ENCODE data around the gene CDK6. TPM values are rescaled to one million over a fixed set of nuclear protein-coding genes. Genes with fewer than 3 reads are reported as not detected.

Gene CDK6
- total RNA-seq, 1 donor from 2014 or later = 254 TPM

DNA sequence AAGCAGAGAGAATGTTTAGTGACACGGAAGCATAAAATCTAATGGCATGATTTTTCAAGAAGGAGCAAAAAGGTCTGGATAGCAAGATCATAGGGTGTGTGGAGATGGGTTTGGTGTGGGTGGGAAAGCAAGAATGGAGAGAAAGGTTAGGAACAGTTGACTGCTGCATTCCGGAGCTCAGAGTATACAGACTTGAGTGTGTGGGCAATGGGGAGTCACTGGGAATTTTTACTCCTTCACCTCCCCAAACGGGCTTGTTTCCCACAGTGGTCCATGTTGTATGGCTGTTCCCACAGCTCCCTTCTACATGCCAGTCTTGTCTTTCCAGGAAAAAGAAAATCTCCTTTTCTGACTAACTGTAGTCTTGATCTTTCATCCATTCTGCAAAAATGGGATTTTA, 122.1 kb downstream of the CDK6 start:
- peaks cover 51% of the 10 kb centered on the region for H3K4me1 Mint-ChIP-seq (ENCODE audit: low read depth)
- H3K27ac Mint-ChIP-seq = peak overlapping the region; percentile 13
- H3K4me3 Mint-ChIP-seq (ENCODE audit: low read depth) = no peak overlapping the region
- no peaks in the 10 kb centered on the region for H3K27me3 Mint-ChIP-seq (ENCODE audit: low read depth)
- intact Hi-C loops (cut with micrococcal nuclease) = no loop called here
- DNase-seq (ENCODE audit: low spot score) = no peak
- peaks cover 63% of the 10 kb centered on the region for H3K36me3 Mint-ChIP-seq (ENCODE audit: low read depth)
- H3K9me3 Mint-ChIP-seq = no peaks in the 10 kb centered on the region

- peaks cover 47% of the 10 kb centered on the region for H3K4me1 Mint-ChIP-seq (ENCODE audit: low read depth)
- no peaks in the 10 kb centered on the region for H3K27me3 Mint-ChIP-seq (ENCODE audit: low read depth)
- no peak for DNase-seq (ENCODE audit: low spot score)
- no peak overlapping the region for H3K4me3 Mint-ChIP-seq (ENCODE audit: low read depth)
- H3K27ac Mint-ChIP-seq = no peak overlapping the region
- intact Hi-C loops (cut with micrococcal nuclease) = loop anchor here (2.0 to 5.0 kb wide), 4 partner anchors 19 to 122 kb away; no protein-coding TSS in a partner anchor
- H3K9me3 Mint-ChIP-seq = peaks cover 5% of the 10 kb centered on the region
- H3K36me3 Mint-ChIP-seq (ENCODE audit: low read depth) = peaks cover 64% of the 10 kb centered on the region
These were observed 126.5 kb downstream of the CDK6 start for GRCh38 chr7:92709912-92710311.

- no peak for DNase-seq (ENCODE audit: low spot score)
- Mint-ChIP-seq H3K27me3 (ENCODE audit: low read depth) (no peaks in the 10 kb centered on the region), H3K9me3 (peaks cover 5% of the 10 kb centered on the region), H3K4me3 (ENCODE audit: low read depth) (no peak overlapping the region), H3K4me1 (ENCODE audit: low read depth) (peaks cover 45% of the 10 kb centered on the region), H3K27ac (peak overlapping the region; percentile 16), H3K36me3 (ENCODE audit: low read depth) (peaks cover 66% of the 10 kb centered on the region)
- intact Hi-C loops (cut with micrococcal nuclease) = loop anchor here (2.0 to 5.0 kb wide), 4 partner anchors 18 to 123 kb away; no protein-coding TSS in a partner anchor
These were observed 127.2 kb downstream of the CDK6 start for GRCh38 chr7:92709150-92709549.

GRCh38 chr7:92708111-92709042, 128.0 kb downstream of the CDK6 start:
- Mint-ChIP-seq H3K36me3 (ENCODE audit: low read depth) (peaks cover 65% of the 10 kb centered on the region), H3K4me3 (ENCODE audit: low read depth) (no peak overlapping the region), H3K9me3 (peaks cover 5% of the 10 kb centered on the region), H3K27ac (peak overlapping the region; percentile 64), H3K4me1 (ENCODE audit: low read depth) (peaks cover 43% of the 10 kb centered on the region), H3K27me3 (ENCODE audit: low read depth) (no peaks in the 10 kb centered on the region)
- no peak for DNase-seq (ENCODE audit: low spot score)
- intact Hi-C loops (cut with micrococcal nuclease) = loop anchor here (1.0 to 5.0 kb wide), 10 partner anchors 10 to 196 kb away; no protein-coding TSS in a partner anchor

DNA sequence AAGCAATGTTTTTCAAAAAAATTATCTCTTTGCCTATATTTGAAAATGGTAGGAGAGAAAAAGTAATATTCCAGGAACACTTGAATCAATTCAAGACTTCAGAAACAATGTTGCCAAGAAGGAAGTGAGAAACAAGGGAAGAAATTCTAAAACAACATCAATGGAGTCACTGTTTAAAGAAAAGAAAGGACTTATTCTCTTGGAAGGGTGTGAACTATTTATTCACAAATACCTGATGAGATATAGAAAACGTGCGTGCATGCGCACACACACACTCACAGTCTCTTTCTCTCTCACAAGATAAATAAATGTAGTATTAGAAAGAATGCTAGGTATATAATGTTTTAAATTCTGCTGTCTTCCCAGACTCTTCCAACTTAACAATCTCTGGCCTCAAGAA, 128.9 kb downstream of the CDK6 start:
- peaks cover 43% of the 10 kb centered on the region for H3K4me1 Mint-ChIP-seq (ENCODE audit: low read depth)
- intact Hi-C loops (cut with micrococcal nuclease) = loop anchor here (2.0 to 5.0 kb wide), 2 partner anchors 23 to 125 kb away; no protein-coding TSS in a partner anchor
- no peaks in the 10 kb centered on the region for H3K27me3 Mint-ChIP-seq (ENCODE audit: low read depth)
- H3K4me3 Mint-ChIP-seq (ENCODE audit: low read depth) = no peak overlapping the region
- H3K9me3 Mint-ChIP-seq = peaks cover 5% of the 10 kb centered on the region
- H3K27ac Mint-ChIP-seq = peak overlapping the region; percentile 62
- H3K36me3 Mint-ChIP-seq (ENCODE audit: low read depth) = peaks cover 73% of the 10 kb centered on the region
- no peak for DNase-seq (ENCODE audit: low spot score)

DNA sequence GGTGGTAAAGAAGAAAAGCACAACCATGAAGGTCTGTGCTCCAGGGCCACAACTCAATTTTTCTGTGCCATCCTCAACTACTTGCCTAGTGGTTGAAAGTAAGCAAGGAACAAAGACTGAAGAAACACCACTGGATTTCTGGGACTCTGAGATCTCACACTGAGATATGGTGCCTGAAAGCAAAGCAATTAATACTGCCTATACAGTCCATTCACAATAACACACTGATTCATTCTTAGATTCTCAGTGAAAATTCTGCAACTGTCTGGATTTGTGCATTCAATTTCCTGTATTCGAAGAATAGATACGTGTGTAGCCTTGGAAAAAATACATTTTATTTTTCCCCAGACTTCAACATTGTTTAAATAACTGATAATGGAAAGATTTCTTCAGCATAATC, 129.8 kb downstream of the CDK6 start:
- Mint-ChIP-seq H3K36me3 (ENCODE audit: low read depth) (peaks cover 73% of the 10 kb centered on the region), H3K27ac (peak overlapping the region; percentile 73), H3K4me3 (ENCODE audit: low read depth) (no peak overlapping the region), H3K9me3 (peaks cover 5% of the 10 kb centered on the region), H3K27me3 (ENCODE audit: low read depth) (no peaks in the 10 kb centered on the region), H3K4me1 (ENCODE audit: low read depth) (peaks cover 43% of the 10 kb centered on the region)
- DNase-seq (ENCODE audit: low spot score) = no peak
- intact Hi-C loops (cut with micrococcal nuclease) = loop anchor here (2.0 to 5.0 kb wide), 2 partner anchors 22 to 126 kb away; no protein-coding TSS in a partner anchor

DNA sequence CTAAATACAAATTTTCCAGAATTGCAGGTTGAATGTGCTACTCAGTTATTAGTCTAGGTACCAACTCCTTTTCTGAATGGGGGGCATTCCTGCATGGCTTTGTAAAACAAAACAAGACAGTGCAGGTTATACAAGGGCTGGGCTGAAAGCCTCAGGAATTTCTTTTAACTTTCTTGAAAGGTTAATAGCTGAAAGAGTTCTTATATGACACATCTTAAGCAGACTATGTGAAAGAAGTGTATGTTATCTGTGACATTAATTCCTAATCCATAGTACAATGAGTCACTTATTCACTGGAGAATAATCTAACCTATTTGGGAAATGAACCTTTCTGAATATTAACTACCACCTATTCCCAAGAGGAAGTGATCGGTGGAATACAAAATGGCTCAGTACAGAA, 130.5 kb downstream of the CDK6 start:
- H3K36me3 Mint-ChIP-seq (ENCODE audit: low read depth) = peaks cover 77% of the 10 kb centered on the region
- no peak overlapping the region for H3K27ac Mint-ChIP-seq

GRCh38 chr7:92704858-92705257, 131.5 kb downstream of the CDK6 start:
- Mint-ChIP-seq H3K27ac (no peak overlapping the region), H3K27me3 (ENCODE audit: low read depth) (no peaks in the 10 kb centered on the region), H3K9me3 (peaks cover 5% of the 10 kb centered on the region), H3K36me3 (ENCODE audit: low read depth) (peaks cover 76% of the 10 kb centered on the region), H3K4me1 (ENCODE audit: low read depth) (peaks cover 45% of the 10 kb centered on the region), H3K4me3 (ENCODE audit: low read depth) (no peak overlapping the region)
- no peak for DNase-seq (ENCODE audit: low spot score)
- intact Hi-C loops (cut with micrococcal nuclease) = loop anchor here (5.0 kb wide), 1 partner anchor 127 kb away; no protein-coding TSS in a partner anchor

More for the DNA sequence above, 130.5 kb downstream of the CDK6 start:
- H3K27me3 Mint-ChIP-seq (ENCODE audit: low read depth) = no peaks in the 10 kb centered on the region
- intact Hi-C loops (cut with micrococcal nuclease) = loop anchor here (2.0 to 5.0 kb wide), 2 partner anchors 21 to 126 kb away; no protein-coding TSS in a partner anchor
- no peak overlapping the region for H3K4me3 Mint-ChIP-seq (ENCODE audit: low read depth)
- peaks cover 5% of the 10 kb centered on the region for H3K9me3 Mint-ChIP-seq
- no peak for DNase-seq (ENCODE audit: low spot score)
- H3K4me1 Mint-ChIP-seq (ENCODE audit: low read depth) = peaks cover 45% of the 10 kb centered on the region

GRCh38 chr7:92702535-92702934, 133.8 kb downstream of the CDK6 start:
- DNase-seq (ENCODE audit: low spot score) = no peak
- intact Hi-C loops (cut with micrococcal nuclease) = no loop called here
- H3K27ac Mint-ChIP-seq = no peak overlapping the region

GRCh38 chr7:92699966-92700514, 136.3 kb downstream of the CDK6 start:
- Mint-ChIP-seq H3K4me1 (ENCODE audit: low read depth) (peaks cover 27% of the 10 kb centered on the region), H3K9me3 (no peaks in the 10 kb centered on the region), H3K36me3 (ENCODE audit: low read depth) (peaks cover 63% of the 10 kb centered on the region), H3K27ac (peak overlapping the region; percentile 40), H3K27me3 (ENCODE audit: low read depth) (no peaks in the 10 kb centered on the region), H3K4me3 (ENCODE audit: low read depth) (no peak overlapping the region)
- DNase-seq (ENCODE audit: low spot score) = no peak
- intact Hi-C loops (cut with micrococcal nuclease) = no loop called here

More at GRCh38 chr7:92702535-92702934, 133.8 kb downstream of the CDK6 start:
- no peak overlapping the region for H3K4me3 Mint-ChIP-seq (ENCODE audit: low read depth)
- no peaks in the 10 kb centered on the region for H3K27me3 Mint-ChIP-seq (ENCODE audit: low read depth)
- H3K36me3 Mint-ChIP-seq (ENCODE audit: low read depth) = peaks cover 69% of the 10 kb centered on the region
- H3K4me1 Mint-ChIP-seq (ENCODE audit: low read depth) = peaks cover 26% of the 10 kb centered on the region
- H3K9me3 Mint-ChIP-seq = peaks cover 5% of the 10 kb centered on the region

GRCh38 chr7:92699560-92699959, 136.8 kb downstream of the CDK6 start:
- no peak overlapping the region for H3K4me3 Mint-ChIP-seq (ENCODE audit: low read depth)
- H3K9me3 Mint-ChIP-seq = no peaks in the 10 kb centered on the region
- no peaks in the 10 kb centered on the region for H3K27me3 Mint-ChIP-seq (ENCODE audit: low read depth)
- H3K4me1 Mint-ChIP-seq (ENCODE audit: low read depth) = peaks cover 30% of the 10 kb centered on the region
- H3K36me3 Mint-ChIP-seq (ENCODE audit: low read depth) = peaks cover 63% of the 10 kb centered on the region
- DNase-seq (ENCODE audit: low spot score) = no peak
- intact Hi-C loops (cut with micrococcal nuclease) = no loop called here
- no peak overlapping the region for H3K27ac Mint-ChIP-seq

- intact Hi-C loops (cut with micrococcal nuclease) = no loop called here
- H3K36me3 Mint-ChIP-seq (ENCODE audit: low read depth) = peaks cover 64% of the 10 kb centered on the region
- DNase-seq (ENCODE audit: low spot score) = no peak
These were observed 138.0 kb downstream of the CDK6 start for GRCh38 chr7:92698237-92698841.

More at GRCh38 chr7:92698237-92698841, 138.0 kb downstream of the CDK6 start:
- no peak overlapping the region for H3K4me3 Mint-ChIP-seq (ENCODE audit: low read depth)
- H3K9me3 Mint-ChIP-seq = peaks cover 5% of the 10 kb centered on the region
- H3K4me1 Mint-ChIP-seq (ENCODE audit: low read depth) = peaks cover 27% of the 10 kb centered on the region
- no peak overlapping the region for H3K27ac Mint-ChIP-seq
- no peaks in the 10 kb centered on the region for H3K27me3 Mint-ChIP-seq (ENCODE audit: low read depth)
